HG03575 (cell line): ENCODE results near the gene CEP128.

Source experiments
- ATAC-seq: cut with Tn5 transposase; IDR thresholded peaks from one replicate; pipeline ENCODE4 v1.9.1; 2021; ENCODE audit not compliant: unreplicated experiment, insufficient number of reproducible peaks, low FRiP score; ENCODE audit errors: extremely low read depth

Gene CEP128

DNA sequence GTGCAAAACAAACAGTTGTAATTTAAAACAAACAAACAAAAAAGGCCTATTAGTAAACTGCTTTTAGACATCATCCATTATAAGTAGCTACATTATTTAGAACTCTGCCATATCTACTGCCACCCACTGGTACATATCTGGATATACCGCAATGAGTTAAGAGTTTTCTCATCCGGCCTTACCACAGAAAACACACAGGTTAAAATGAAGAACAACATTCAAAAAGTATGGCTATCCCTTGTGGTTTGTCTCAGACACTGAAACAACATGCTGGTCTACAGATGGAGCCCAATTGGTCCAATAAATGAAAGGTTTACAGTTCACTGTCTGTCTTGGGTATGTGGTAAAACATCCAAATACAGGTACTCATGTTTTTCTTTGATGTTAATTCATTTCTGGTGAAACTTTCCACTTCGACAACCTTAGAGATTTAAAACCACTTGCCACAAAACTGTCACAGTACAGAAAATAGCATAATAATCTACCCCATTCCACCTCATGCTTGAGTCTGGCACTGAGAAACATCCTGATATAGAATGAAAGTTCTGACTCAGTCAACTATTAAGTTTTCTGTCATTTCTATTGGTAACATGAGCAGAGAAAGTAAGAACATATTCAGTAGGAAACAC, 354.3 kb downstream of the CEP128 start:
- peak; percentile 94 for ATAC-seq

DNA sequence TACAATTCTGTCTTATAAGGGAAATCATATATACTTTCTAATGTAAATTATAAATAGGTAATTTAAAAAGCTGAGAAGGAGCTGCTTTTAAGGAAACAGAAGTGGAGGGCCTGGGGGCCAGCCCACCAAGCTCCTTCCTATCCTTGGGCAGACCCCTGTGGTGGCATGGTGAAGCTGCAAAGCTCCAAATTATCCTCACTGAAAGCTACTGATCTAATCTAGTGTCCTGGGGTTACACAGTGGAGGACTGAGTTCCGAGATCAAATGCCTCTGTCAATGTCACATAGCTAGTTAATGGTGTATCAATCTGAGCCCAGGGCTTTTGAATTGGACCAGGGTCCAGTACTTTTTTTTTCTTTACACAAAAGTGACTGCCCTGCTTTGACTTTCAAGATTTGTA, 355.4 kb downstream of the CEP128 start:
- ATAC-seq, result no peak

DNA sequence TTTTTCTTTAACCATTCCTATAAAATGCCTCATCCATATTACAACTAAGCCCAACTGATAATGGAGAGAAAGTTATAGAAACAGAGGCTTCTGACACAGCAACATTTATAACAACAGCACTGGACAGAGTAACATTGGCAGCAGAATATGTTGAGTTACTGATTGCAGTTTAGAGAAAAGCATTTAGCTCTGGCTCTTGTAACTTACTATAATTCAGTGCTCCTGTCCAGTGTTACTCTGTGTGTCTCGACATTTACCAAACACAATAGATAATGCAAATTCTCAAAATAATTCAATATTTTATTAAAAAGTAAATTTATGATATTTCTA, 356.1 kb downstream of the CEP128 start:
- ATAC-seq, result no peak

DNA sequence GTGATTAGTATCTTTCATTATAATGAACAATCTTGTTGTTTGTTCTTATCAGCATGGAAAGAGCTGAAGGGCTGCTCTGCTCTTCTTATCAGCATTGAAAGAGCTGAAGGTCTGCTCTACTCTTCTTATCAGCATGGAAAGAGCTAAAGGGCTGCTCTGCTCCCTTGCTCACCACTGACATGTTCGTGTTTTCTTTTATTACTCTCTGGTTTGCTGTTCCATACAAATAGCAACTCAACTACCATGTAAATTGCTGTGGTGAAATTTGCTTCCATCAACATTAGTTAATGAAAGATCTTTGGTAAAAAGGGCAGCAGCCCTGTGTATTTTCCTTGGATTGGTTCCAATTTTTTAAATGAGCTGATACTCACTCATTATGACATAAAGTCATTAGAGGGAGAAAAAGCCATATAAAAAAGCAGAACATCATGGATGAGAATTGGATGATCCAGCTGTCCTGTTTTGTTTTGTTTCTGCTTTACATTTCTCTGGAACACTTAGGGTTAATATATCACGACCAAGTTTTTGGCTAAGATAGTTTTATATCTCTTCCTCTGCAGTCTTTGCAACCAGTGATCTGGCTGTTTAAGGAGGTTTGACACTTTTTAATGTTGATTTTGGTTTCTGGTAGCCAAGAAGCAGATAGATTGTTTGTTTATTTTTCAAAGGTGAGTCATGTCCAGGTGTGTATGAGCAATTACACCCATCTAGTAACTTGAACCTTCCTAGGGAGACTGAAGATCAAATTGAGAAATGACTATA, 356.6 kb downstream of the CEP128 start:
- ATAC-seq, result no peak

DNA sequence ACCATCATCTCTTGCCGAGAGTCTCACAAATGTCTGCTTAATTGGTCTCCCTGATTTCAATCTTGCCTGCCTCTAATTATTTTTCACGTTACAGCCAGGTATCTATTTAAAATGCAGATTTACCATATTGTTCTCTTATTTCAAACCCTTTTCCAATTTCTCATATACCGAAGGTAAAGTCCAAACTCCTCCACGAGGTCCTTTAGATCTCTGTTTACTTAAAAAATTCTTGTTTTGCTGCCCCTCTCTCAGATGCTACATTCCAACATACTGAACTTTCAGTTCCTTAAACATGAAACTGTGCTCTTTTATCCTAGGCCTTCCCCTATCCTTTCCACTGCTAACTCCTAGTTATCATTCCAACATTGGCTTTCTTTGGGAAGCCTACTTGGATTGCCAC, 363.9 kb downstream of the CEP128 start:
- no peak for ATAC-seq

DNA sequence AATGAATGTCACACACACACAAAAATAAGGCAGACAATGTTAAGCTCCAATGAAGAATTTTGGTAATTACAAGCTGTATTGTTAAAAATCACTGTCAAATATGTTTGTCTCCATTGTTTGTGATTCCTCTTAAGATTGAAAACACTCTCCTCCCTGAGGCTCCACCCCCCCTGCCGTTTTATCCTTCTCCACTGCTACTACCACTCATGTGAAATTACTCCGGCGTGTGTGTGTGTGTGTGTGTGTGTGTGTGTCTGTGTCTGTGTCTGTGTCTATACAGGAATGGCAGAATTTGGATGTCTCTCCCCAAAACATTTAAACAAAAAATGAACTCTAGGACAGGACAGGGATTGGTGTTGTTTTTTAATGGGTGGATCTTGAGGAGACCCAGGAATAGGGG, 365.1 kb downstream of the CEP128 start:
- ATAC-seq, result no peak

DNA sequence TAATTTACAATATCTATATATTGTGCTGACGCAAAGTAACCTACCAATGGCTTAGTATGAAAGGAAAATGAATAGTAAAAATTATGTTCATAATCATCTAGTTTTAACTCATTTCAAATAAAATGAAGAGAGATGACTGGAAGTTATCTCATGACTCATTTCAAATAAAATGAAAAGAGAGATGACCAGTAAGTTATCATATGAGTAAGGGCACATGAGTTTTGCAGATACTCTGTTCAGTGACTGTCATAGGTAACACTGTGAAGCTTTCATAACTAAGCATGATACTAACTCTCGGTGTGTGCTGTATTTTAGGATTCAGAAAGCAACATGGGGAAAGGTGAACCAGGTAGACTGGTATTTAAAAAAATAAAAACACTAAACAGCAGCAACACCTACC, 365.8 kb downstream of the CEP128 start:
- no peak for ATAC-seq

DNA sequence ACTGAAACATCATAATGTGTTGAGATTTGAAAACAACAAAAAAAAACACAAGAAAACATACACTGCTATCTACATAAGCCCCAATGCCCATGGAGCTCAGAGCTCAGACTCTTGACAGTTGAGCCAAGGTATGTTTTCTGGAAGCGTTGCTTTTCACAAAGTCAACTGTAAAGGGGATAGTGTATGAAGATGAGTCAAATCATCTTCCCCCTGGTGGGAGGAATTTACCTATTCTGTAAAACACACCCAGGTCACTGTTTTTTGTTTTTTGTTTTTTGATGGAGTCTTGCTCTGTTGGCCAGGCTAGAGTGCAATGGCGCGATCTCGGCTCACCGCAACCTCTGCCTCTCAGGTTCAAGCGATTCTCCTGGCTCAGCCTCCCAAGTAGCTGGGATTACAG, 368.9 kb downstream of the CEP128 start:
- no peak for ATAC-seq

DNA sequence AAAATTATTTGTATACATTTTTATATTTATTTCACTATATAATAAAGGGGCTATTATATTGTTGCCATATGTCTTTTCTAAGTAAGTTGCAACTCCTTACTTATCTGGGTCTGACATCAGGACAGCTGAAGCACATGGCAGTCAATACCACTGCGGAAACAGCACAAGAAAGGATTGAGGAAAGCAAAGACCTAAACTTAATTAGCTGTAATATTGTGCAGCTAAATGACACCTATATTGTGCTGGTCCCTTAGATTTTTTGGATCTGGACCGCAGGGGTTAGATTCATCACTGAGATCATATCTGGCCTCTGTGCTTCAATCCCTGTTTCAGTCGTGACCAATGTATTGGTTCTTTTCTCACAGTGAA, 370.6 kb downstream of the CEP128 start:
- no peak for ATAC-seq

DNA sequence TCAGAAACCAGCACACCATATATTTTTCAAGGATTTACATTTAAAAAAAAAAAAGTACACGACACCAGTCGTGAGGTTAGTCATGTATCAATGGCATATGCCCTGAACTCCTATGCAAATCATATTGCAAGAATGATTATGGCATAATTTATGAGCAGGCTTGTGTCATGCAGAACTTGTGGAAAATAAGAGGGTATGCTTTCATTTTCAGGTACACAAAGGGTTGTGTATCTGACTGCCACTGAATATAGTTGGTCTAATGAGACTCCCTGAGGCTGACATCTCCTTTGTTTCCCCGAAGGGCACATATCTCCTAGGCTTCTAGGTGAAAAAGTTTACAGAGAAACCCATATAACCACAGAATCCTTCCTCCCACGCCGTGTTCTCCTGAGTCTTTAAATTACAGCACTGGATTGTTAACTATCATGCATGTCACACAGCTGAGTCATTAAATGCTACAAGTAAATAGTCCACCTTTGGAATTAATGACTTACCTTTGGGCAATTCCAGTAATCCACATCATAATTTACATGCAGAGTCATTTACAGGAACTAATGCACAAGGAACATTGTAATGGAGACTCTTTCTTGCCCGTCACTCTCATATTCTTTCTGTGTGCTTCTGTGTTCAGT, 373.5 kb downstream of the CEP128 start:
- no peak for ATAC-seq

DNA sequence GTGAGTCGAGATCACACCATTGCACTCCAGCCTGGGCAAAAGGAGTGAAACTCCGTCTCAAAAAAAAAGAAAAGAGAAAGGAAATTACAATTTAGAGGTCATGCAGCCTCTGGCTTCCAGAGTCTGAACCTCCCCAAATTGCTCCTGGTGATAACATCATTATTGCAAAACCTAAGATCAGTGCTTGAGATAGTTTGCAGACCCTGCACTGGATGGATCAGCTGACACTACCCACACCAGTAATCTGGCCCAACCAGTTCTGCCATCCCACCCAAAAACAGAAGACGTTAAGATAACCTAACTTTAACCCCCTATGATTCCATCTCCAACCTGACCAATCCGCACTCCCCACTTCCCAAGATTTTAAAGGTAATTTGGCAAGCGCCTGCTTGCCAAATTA, 376.5 kb downstream of the CEP128 start:
- ATAC-seq, result no peak

DNA sequence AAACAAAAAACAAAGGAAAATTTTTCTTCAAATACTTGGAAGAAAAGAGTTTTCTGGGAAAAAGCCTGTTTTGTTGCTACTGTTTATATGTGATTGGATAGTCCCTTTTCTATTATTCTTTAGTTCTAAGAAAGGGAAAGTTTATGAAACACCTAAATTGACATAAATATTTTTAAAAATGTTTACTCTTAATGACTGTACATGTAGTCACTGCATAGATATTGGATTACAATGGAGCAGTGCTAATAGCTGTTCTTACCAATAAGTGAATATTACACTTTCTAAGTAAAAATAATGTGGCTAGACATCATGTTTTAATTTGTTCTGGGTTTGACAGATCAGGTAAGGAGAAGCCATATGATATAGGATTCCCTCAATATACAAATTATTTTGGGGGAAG, 377.5 kb downstream of the CEP128 start:
- no peak for ATAC-seq

DNA sequence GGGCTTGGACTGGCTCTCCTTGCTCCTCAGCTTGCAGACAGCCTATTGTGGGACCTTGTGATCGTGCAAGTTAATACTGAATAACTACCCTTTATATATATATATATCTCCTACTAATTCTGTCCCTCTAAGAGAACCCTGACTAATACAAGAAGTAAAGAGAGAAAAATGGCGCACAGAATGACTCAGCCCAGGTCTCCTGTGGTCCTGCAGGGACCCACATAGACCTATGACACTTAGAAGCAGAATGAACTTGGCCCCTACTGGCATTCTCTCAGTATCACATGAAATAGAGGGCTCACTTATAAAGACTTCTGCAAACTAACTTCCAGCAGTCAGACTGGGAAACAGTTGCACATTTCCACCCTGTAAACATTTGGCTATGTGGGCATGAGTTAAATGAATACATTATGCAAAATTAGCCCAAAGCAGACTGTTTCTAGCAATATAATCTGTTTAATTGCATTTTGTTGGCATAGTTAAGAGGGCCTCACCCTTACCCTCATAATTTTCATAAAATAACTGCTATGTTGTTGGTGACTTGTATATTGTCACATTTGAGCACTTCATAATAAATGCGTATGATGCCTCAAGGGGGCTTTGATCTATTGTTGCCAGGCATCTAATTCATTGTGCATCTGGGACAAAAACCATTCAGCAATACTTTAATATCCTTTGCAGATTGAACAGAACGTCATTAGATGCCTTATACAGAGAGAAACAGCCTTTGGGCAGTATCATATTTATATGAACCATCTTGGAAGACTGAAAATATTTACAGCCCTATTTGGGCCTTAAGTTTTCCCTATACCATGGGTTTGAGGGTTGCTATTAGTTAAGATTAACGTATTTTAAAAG, 380.5 kb downstream of the CEP128 start:
- peak; percentile 80 for ATAC-seq

DNA sequence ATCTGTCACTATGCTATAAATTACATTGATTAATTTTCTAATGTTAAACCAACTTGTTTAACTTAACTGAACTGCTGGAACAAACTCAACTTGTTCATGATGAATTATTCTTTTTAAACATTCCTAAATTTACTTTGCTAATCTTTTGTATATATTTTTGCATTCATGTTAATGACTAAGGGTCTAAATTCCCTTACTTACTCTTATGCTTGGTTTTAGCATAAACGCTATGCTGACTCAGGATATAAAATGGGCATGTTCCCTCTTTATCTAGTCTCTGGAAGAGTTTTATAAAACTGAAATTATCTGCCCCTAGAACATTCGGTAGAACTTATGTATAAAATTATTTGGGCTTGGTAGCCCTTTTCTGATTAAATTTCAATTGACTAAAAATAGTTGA, 387.4 kb downstream of the CEP128 start:
- no peak for ATAC-seq

DNA sequence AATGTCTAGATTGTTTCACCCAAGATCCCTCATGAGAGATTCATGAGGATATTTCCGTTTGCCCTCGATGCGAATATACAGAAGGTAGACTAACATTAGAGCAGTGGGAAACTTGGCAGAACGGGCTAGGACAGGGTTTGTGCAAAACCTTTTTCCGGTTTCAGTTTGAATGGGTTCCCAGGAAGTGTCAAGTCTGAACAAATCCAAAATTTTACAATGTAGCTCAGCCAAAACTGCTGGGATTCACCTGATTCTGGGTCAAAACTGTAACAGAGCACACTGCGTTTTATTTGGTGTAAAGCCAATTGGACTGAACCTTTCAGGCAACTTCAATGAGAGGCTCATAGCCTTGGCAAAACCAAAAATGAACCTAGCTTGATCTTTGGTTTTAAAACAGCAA, 392.4 kb downstream of the CEP128 start:
- no peak for ATAC-seq

DNA sequence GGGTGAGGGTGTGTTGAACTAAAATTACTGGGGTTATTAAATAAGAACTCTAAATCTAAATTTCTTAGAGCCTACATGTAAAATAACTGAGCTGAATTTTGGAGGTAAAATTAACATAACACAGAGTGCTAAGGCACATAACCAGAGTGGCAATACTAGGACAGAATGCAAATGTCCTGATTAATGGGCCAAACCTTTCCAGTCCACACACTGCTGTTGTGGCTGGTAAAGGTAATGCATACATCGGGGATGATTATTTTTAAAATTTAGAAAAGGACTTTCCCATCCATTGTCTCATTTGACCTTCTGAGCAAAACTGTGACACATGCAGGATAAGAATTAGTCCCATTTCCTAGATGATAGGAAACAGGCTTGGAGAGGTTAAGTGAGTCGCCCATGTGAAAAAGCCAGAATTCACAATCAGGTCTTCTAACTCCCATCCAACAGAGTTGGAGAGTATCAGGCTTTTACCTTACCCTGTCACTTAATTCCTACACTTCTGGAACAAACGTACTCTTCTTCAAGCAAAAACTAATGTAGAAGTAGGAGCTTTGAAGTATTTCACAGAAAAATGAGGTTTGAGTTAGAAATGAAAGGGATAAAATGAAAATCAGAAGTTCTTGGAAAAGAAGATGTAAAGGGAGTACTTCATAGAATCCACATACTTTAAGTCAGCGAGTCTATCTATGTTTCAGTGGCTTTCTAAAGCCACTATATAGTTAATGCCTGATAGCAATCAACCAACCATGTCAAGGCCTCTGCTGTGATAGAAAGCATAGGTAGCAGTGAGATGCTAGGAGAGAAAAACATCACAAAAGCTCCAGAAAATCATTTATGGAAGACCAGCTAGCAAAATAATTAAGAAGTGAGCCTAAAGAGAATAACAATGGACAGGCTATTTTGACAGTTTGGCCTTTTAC, 395.3 kb downstream of the CEP128 start:
- no peak for ATAC-seq

DNA sequence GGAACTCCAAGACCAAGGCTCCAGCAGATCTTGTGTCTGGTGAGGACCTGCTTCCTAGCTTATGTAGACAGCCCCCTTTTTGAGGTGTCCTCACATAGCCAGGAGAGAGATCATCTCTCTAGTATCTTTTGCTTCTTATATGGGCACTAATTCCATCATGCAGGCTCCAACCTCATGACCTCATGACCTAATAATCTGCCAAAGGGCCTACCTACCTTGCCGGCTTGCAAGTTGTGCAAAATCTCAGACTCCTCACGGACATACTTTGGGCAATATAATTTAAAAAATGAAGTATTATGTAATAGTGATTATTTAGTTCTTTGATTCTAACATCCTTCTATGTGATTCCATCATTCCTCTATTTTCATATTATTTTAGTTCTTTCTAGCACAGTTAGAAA, 397.2 kb downstream of the CEP128 start:
- ATAC-seq, result no peak

DNA sequence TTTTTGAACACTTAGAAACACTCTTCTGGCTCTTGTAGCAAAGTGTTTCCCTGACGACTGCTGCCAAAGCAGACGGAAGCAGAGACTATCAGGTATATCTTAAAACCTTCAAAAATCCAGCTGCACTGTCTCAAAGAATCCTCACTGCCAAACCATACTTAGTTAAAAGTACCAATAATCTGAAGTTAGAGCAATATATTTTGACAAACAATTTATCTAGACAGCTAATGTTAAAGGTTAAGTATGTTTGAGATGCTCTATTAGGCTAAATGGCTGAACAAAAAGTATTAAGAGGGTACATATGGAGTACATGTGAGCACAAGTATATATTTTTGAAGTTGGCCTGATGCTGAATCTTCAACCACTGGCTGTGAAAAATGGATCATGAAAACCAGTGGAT, 398.3 kb downstream of the CEP128 start:
- ATAC-seq, result no peak
